ENCODE measurements around the gene MYRIP.
A peak's percentile ranks its signal among the peaks of the same experiment; 100 is the strongest.

DNA sequence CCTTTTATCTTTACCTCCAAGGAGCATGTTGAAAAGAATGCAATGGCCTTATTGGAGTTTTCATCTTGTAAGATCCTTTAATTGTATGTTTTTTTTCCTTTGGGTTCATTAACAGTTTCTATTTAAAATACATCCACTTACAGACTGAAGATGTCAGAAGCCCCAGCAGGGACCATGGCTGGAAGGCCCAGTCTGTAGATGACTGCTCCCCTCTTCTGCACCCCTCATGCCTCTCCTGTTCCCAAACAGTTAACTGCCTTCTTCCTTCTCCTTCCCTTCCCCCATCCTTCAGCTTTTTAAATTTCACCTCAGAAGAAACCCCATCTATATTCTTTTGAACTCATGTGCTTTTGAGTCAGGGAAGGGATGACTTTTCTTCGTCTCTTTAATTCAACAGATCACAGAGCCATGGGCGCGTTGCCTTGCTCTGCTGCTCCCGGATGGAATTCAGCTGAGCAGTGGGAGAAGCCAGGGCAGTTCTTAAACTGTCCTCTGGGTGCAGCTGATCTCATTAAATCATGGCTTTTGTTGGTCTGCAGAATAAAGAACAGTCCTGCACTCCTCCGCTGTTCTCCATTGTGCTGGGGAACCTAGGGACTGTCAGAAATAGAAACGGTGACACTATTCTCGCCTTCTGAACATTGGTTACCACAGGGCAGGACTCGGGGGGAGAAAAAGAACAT is 428.6 kb downstream of the MYRIP start:
- TF ChIP-seq, protein P1, sequence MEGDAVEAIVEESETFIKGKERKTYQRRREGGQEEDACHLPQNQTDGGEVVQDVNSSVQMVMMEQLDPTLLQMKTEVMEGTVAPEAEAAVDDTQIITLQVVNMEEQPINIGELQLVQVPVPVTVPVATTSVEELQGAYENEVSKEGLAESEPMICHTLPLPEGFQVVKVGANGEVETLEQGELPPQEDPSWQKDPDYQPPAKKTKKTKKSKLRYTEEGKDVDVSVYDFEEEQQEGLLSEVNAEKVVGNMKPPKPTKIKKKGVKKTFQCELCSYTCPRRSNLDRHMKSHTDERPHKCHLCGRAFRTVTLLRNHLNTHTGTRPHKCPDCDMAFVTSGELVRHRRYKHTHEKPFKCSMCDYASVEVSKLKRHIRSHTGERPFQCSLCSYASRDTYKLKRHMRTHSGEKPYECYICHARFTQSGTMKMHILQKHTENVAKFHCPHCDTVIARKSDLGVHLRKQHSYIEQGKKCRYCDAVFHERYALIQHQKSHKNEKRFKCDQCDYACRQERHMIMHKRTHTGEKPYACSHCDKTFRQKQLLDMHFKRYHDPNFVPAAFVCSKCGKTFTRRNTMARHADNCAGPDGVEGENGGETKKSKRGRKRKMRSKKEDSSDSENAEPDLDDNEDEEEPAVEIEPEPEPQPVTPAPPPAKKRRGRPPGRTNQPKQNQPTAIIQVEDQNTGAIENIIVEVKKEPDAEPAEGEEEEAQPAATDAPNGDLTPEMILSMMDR (IDR thresholded peaks at IDR 0.05), result peak in 1 of 2 donors; percentile 11
- TF ChIP-seq POLR2AphosphoS5 (IDR thresholded peaks at IDR 0.05) (no peak), POLR2A (IDR thresholded peaks at IDR 0.05) (no peak)

Data from suprapubic skin (tissue), 4 donors.